ENCODE measurements around the gene WNT4. TPM values are rescaled to one million over a fixed set of nuclear protein-coding genes. Genes with fewer than 3 reads are reported as not detected.

Gene WNT4
- total RNA-seq, 4 donors from 2014 or later = 0.42 to 1.1 TPM; not detected in 2

DNA sequence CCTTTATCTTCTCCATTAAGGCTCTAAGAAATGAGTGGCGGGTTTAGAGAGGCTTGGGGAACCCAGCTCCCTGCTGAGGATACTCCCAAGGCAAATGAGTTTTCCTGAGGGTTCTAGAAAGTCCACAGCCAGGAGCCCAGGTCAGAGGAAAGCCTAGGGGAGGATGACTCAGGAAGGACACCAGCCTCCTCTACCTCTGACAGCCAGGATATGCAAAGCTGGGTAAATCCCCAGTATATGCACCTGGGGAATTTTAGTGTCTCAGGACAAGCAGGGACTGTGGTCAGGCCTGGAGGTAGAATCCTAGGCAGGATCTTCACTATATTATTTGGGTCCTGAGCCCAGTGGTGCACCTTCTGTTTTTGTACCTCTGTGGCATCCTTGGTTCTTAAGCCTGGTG, 23.5 kb upstream of the WNT4 start:
- Histone ChIP-seq H3K27me3 (no peaks in the 10 kb centered on the region), H3K9me3 (no peaks in the 10 kb centered on the region), H3K4me1 (no peaks in the 10 kb centered on the region), H3K27ac (no peak overlapping the region), H3K4me3 (no peak overlapping the region), H3K36me3 (no peaks in the 10 kb centered on the region)
- no peak for TF ChIP-seq POLR2A (IDR thresholded peaks at IDR 0.05)
- TF ChIP-seq, protein P1, sequence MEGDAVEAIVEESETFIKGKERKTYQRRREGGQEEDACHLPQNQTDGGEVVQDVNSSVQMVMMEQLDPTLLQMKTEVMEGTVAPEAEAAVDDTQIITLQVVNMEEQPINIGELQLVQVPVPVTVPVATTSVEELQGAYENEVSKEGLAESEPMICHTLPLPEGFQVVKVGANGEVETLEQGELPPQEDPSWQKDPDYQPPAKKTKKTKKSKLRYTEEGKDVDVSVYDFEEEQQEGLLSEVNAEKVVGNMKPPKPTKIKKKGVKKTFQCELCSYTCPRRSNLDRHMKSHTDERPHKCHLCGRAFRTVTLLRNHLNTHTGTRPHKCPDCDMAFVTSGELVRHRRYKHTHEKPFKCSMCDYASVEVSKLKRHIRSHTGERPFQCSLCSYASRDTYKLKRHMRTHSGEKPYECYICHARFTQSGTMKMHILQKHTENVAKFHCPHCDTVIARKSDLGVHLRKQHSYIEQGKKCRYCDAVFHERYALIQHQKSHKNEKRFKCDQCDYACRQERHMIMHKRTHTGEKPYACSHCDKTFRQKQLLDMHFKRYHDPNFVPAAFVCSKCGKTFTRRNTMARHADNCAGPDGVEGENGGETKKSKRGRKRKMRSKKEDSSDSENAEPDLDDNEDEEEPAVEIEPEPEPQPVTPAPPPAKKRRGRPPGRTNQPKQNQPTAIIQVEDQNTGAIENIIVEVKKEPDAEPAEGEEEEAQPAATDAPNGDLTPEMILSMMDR (IDR thresholded peaks at IDR 0.05 in 4 of 5, conservative IDR thresholded peaks at IDR 0.05 in 1 of 5) = no peak
- in situ Hi-C loops (cut with MboI; ENCODE audit: low sequenced_read_pairs in 4 of 4) (no loop called here), intact Hi-C loops (cut with DNase I; ENCODE audit: low total_unique reads) (no loop called here)
- ATAC-seq (no peak), DNase-seq (no peak)

DNA sequence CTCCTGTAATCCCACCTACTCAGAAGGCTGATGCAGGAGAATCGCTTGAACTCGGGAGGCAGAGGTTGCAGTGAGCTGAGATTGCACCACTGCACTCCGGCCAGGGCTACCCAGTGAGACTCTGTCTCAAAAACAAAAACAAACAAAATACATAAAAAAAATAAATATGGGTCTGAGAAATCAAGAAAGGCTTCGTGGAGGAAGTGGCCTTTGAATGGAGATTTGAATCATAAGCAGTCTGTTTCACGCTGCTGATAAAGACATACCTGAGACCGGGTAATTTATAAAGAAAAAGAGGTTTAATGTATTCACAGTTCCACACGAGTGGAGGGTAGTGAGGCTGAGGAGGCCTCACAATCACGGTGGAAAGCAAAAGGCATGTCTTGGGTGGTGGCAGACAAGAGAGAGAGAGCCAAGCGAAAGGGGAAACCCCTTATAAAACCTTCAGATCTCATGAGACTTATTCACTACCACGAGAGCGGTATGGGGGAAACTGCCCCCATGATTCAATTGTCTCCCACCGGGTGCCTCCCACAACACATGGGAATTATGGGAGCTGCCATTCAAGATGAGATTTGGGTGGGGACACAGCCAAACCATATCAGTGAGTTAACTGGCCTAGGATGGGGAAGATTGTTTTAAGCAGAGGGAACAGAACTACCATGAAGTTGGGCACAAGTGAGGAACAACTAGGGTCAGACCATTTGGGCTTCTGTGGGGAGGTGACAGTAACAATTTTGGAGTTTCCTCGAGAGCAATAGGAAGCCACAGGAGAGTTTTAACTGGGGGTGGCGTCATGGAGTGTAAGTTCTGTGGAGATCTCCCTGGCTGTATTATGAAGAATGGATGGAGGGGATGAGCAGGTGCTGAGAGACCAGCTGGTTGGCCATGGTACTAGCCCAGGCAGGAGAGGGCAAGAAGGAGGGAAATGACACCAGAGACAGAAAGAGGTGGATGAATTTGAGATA, 22.2 kb upstream of the WNT4 start:
- Histone ChIP-seq H3K27me3 (no peaks in the 10 kb centered on the region), H3K9me3 (no peaks in the 10 kb centered on the region), H3K27ac (no peak overlapping the region), H3K36me3 (no peaks in the 10 kb centered on the region), H3K4me1 (no peaks in the 10 kb centered on the region), H3K4me3 (no peak overlapping the region)
- TF ChIP-seq, protein P1 (IDR thresholded peaks at IDR 0.05 in 4 of 5, conservative IDR thresholded peaks at IDR 0.05 in 1 of 5) = no peak
- TF ChIP-seq POLR2A (IDR thresholded peaks at IDR 0.05) = no peak
- in situ Hi-C loops (cut with MboI; ENCODE audit: low sequenced_read_pairs in 4 of 4) (no loop called here), intact Hi-C loops (cut with DNase I; ENCODE audit: low total_unique reads) (no loop called here)
- no peak for ATAC-seq
- no peak for DNase-seq

DNA sequence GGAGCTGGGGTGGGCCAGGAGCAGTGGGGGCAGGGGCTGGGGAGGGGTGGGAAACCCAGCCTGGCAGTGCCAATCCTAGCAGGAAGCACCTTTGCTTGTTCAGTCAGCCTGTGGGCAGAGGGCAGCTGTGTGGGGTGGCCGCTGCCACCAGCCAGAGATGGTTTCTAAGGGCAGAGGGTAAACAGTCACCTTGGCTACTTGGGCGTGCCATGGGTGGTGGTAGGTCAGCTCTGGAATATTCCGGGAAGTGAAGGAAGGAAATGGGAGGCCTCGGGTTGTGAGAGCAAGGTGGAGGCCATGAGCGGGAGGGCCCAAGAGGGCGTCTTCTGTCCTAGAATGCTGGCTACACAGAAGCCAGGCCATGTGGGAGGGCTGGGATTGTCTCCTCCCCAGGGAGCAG, 20.7 kb upstream of the WNT4 start:
- H3K9me3 ChIP-seq = no peaks in the 10 kb centered on the region
- no peak overlapping the region for H3K4me3 ChIP-seq
- no peak overlapping the region for H3K27ac ChIP-seq
- H3K4me1 ChIP-seq = no peaks in the 10 kb centered on the region
- in situ Hi-C loops (cut with MboI; ENCODE audit: low sequenced_read_pairs in 4 of 4) (no loop called here), intact Hi-C loops (cut with DNase I; ENCODE audit: low total_unique reads) (no loop called here)
- DNase-seq = no peak
- no peaks in the 10 kb centered on the region for H3K36me3 ChIP-seq
- ATAC-seq = no peak
- TF ChIP-seq, protein P1 (IDR thresholded peaks at IDR 0.05 in 4 of 5, conservative IDR thresholded peaks at IDR 0.05 in 1 of 5) = no peak
- no peak for TF ChIP-seq POLR2A (IDR thresholded peaks at IDR 0.05)
- H3K27me3 ChIP-seq = no peaks in the 10 kb centered on the region

DNA sequence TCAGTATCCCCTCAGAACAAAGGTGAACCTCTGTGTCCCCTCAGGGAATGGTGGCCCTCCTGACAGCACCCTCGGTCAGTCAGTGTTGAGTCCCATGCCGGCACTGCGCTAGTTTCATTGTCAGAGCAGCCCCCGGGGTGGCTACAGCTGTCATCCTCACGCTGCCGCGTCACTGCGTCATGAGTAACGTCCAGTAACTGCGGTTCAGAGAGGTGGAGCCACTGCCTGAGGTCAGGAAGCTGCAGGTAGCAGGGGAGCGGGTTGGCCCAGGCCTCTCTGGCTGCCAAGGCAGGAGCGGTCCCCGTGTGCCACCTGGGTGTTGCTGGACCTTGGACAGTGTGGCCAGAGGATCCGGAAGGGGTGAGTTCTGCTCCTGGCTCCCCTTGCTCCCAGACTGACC, 20.2 kb upstream of the WNT4 start:
- Histone ChIP-seq H3K36me3 (no peaks in the 10 kb centered on the region), H3K9me3 (no peaks in the 10 kb centered on the region), H3K27me3 (no peaks in the 10 kb centered on the region), H3K4me3 (no peak overlapping the region), H3K27ac (no peak overlapping the region), H3K4me1 (no peaks in the 10 kb centered on the region)
- ATAC-seq = no peak
- no peak for DNase-seq
- intact Hi-C loops (cut with DNase I; ENCODE audit: low total_unique reads) = no loop called here
- TF ChIP-seq, protein P1 (IDR thresholded peaks at IDR 0.05 in 4 of 5, conservative IDR thresholded peaks at IDR 0.05 in 1 of 5) = no peak
- no peak for TF ChIP-seq POLR2A (IDR thresholded peaks at IDR 0.05)
- in situ Hi-C loops (cut with MboI; ENCODE audit: low sequenced_read_pairs in 4 of 4) = no loop called here

Measured in gastrocnemius medialis (tissue), 4 donors.